GM21825 (cell line): ENCODE data around the gene NECTIN2.
A peak's percentile ranks its signal among the peaks of the same experiment; 100 is the strongest.

Experiments used
- ATAC-seq: cut with Tn5 transposase; IDR thresholded peaks from one replicate; pipeline ENCODE4 v1.9.1; 2021; ENCODE audit warnings: mild to moderate bottlenecking, moderate library complexity; ENCODE audit not compliant: unreplicated experiment

Gene NECTIN2

GRCh38 chr19:44845612-44846454 lies at the start of gene NECTIN2:
Gene NECTIN2 (plus strand): TSS chr19:44846297. CDS start chr19:44846526, 229 bp downstream.
- ATAC-seq: no peak

DNA sequence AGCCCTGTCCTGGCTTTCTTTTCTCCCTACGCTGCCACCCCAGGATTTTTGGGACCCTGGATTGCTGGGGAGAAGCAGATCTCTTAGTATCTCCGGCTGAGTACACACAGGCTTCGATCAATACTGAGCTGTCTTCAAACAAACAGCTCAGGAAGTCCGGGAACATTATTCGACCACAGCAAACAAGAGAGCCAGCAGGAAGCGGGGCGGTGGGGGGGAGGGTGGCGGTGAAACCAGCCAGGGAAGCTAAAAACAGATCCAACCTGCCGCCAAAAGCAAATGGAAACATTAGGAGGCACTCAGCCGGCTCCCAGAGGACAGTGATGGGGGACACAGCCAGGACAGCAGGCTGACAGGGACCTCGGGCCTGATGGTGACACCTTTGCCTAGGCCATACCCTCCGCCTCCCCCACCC lies 49.4 kb upstream of the NECTIN2 start:
- no peak for ATAC-seq

- no peak for ATAC-seq
Observed at GRCh38 chr19:44799627-44800346, 46.3 kb upstream of the NECTIN2 start.

DNA sequence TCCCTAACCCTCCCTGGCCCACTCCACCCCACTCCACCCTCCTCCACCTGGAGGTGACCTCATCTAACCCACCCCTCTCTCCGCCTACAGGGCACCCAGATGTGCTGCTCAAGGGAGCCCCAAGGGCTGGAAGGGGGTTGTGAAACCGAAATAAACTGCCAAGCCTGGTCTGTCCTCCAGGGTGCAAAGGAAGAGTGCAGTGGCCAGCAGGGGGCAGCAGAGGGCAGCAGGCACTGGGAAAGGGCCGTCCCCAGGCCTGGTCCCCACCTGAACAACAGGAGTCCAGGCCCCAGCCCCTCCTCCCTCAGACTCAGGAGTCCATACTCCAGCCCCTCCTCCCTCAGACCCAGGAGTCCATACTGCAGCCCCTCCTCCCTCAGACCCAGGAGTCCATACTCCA lies 45.6 kb upstream of the NECTIN2 start:
- ATAC-seq: peak; percentile 68

DNA sequence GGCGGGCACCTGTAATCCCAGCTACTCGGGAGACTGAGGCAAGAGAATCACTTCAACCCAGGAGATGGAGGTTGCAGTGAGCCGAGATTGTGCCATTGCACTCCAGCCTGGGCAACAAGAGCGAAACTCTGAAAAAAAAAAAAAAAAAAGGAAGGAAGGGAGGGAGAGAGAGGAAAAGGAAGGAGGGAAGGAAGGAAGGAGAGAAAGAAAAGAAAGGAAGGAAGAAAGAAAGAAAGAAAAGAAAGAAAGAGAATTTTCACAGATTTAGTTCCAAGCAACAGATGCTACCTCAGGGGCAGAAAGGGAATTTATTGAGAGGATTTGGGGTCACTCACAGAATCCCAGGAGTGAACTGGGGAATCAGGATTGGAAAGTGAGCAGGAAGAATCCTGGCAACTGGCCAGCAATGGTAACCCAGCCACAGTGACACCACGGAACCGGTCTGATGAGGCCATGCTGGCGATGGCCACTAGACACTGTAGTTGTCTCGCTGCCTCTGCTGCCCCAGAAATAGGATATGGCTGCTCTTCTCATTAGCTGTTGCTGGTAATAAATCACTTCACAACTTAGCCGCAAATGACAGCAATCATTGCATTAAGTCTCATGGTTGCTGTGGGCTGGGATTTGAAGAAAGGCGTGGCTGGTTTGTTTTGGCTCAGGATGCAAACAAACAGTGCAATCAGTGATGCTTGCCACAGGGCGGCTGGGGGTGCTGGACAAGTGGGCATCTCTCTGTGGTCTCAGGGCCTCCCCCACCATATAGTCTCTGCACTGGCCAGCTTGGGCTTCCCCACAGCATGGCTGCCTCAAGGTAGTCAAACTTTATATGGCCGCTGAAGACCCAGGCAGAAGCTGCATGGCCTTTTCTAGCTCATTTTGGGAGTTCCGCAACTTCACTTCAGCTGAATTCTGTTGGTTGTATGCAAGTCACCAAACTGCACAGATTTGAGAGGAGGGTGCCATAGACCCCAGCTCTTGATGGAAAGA lies 42.4 kb upstream of the NECTIN2 start:
- no peak for ATAC-seq

DNA sequence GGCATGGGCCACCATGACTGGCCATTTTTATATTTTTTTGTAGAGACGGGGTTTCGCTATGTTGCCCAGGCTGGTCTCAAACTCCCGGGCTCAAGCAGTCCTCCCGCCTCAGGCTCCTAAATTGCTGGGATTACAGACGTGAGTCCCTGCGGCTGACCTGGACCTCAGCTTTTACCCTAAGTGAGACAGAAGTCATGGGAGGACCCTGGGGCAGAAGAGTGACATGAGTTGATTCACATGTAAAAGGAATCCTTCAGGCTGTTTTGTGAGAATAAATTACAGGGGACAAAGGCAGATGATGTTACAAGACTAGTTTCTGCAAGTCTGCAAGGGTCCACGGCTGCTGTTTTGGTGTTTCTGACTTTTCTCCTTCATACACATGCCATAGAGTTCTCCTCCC lies 39.8 kb upstream of the NECTIN2 start:
- no peak for ATAC-seq

DNA sequence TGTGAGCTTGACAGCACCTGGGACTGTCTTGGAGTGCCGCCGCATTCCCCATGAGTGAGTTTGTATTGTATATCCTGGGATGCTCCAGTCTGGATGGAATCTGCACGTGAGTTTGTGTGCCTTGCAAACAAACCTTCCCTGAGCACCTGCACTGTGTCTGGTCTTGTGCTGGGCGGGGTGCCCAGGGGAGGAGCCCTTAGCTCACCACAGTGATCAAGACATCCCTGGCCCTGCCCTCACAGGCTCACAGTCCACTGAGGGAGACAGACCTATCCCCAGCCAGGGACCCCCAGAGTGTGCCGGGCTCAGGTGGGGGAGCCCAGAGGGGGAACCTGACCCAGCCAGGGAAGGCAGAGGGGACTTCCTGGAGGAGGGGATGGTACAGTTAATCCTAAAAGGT lies 38.9 kb upstream of the NECTIN2 start:
- no peak for ATAC-seq

DNA sequence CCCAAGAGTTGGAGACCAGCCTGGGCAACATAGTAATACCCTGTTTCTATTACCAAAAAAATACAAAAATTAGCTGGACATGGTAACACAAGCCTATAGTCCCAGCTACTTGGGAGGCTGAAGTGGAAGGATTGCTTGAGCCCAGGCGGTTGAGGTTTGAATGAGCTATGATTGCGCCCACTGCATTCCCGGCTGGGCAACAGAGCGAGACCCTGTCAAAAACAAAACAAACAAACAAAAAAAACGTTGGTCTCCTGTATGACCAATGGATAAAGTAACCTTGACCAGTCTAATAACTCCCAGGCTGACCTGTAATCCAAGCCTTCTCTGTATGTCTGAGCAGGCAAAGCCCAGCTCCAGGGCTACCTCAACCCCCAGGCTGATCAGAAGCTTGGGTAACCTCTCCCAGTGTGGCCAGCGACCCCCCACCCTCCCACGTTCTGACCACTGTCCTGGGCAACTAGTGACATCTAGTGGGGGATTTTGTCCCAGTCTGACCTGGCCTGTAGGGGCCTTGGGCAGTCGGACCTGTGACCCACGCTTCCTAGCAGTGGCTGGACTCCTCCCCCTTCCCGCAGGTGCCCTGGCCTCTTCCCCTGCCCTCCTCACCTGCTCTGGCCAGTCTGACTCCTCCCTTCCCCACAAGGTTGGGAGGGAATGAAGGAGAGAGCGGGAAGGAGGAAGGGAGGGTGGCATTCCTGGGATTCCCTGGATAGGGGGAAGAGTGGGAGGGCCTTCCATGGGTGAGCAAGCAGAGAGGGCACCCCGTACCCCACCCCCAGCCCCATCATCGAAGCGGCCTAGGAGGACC lies 38.2 kb upstream of the NECTIN2 start:
- no peak for ATAC-seq

GRCh38 chr19:44808463-44809371 lies 37.4 kb upstream of the NECTIN2 start, which contains the start of gene BCAM:
Gene BCAM (plus strand): TSS chr19:44809103. CDS start chr19:44809125, 22 bp downstream.
- ATAC-seq: no peak

- no peak for ATAC-seq
Observed at GRCh38 chr19:44809577-44810233, 36.4 kb upstream of the NECTIN2 start.

GRCh38 chr19:44810234-44811121 lies 35.6 kb upstream of the NECTIN2 start:
- no peak for ATAC-seq

DNA sequence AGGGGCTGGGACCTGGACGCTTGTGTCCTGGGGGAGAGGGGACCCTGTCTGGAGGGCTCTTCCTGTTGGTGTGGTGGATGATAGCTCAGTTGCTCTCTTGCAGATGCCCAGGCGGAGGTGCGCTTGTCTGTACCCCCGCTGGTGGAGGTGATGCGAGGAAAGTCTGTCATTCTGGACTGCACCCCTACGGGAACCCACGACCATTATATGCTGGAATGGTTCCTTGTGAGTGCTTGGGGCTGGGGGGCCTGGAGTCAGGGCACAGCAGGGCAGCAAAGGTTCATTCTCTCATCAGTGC lies 35.0 kb upstream of the NECTIN2 start:
- ATAC-seq: no peak

- no peak for ATAC-seq
Observed at GRCh38 chr19:44812142-44812718, 33.9 kb upstream of the NECTIN2 start.

- ATAC-seq: no peak
Observed at GRCh38 chr19:44813070-44813840, 32.8 kb upstream of the NECTIN2 start.

GRCh38 chr19:44813841-44814470 lies 32.1 kb upstream of the NECTIN2 start:
- no peak for ATAC-seq

- no peak for ATAC-seq
Observed at GRCh38 chr19:44814517-44814916, 31.6 kb upstream of the NECTIN2 start.
